WTC11 (cell line): ENCODE measurements around the gene KNDC1. TPM values are rescaled to one million over a fixed set of nuclear protein-coding genes. Genes with fewer than 3 reads are reported as not detected.

ENCODE experiments used
- ATAC-seq: fragments of 200-7000 bp; cut with Tn5 transposase; 2 replicates; pipeline ENCODE4 v1.10.0; 2021; ENCODE audit warnings: mild to moderate bottlenecking, moderate library complexity
- CTCF ChIA-PET: fragments of 300-600 bp; sonication (Branson Sonifier 250); formaldehyde crosslinking; loops from one replicate; lab custom pipeline; 2021; ENCODE audit warnings: antibody characterized with exemption; lab: Charles Lee
- POLR2A ChIA-PET: fragments of 350-600 bp; sonication (Branson Sonifier 250); formaldehyde crosslinking; loops from one replicate; lab custom pipeline; 2021; ENCODE audit warnings: antibody characterized with exemption; lab: Charles Lee
- DNase-seq: peaks from one replicate; pipeline ENCODE4 v3.0.0; 2021; ENCODE audit warnings: low spot score
- H3K27ac Mint-ChIP-seq: 2 replicates; pipeline ENCODE4 v1.8.0; 2021; ENCODE audit warnings: mixed read lengths
- H3K27me3 Mint-ChIP-seq: 2 replicates; pipeline ENCODE4 v1.8.0; 2021; ENCODE audit warnings: low read depth, mild to moderate bottlenecking, moderate library complexity, mixed read lengths
- H3K36me3 Mint-ChIP-seq: 2 replicates; pipeline ENCODE4 v1.8.0; 2021; ENCODE audit warnings: mixed read lengths
- H3K4me1 Mint-ChIP-seq: 2 replicates; pipeline ENCODE4 v1.8.0; 2022; ENCODE audit warnings: mixed read lengths
- H3K4me3 Mint-ChIP-seq: 2 replicates; pipeline ENCODE4 v1.8.0; 2021; ENCODE audit warnings: mild to moderate bottlenecking, moderate library complexity, mixed read lengths
- H3K9me3 Mint-ChIP-seq: 2 replicates; pipeline ENCODE4 v1.8.0; 2021; ENCODE audit warnings: mixed read lengths
- CBFB ChIP-seq: sonication (generic); formaldehyde crosslinking; IDR thresholded peaks from 2 replicates; pipeline ENCODE4 v1.8.1; 2022; ENCODE audit warnings: mild to moderate bottlenecking, low read depth, missing genetic modification reagents
- CREM ChIP-seq: sonication (generic); formaldehyde crosslinking; IDR thresholded peaks from 2 replicates; pipeline ENCODE4 v1.8.1; 2022; ENCODE audit warnings: mild to moderate bottlenecking, missing genetic modification reagents, moderate library complexity
- EMX1 ChIP-seq: fragments of 250-450 bp; sonication (Bioruptor Pico); IDR thresholded peaks from 2 replicates; pipeline ENCODE4 v1.8.0; 2021; ENCODE audit warnings: mild to moderate bottlenecking
- HMGXB4 ChIP-seq: sonication (generic); formaldehyde crosslinking; IDR thresholded peaks from 2 replicates; pipeline ENCODE4 v1.8.1; 2023; ENCODE audit warnings: mild to moderate bottlenecking, moderate library complexity, missing genetic modification reagents
- JUN ChIP-seq: sonication (generic); formaldehyde crosslinking; IDR thresholded peaks from 2 replicates; pipeline ENCODE4 v1.8.0; 2023; ENCODE audit warnings: mild to moderate bottlenecking, missing genetic modification reagents
- NFATC4 ChIP-seq: fragments of 250-450 bp; sonication (Bioruptor Pico); IDR thresholded peaks from 2 replicates; pipeline ENCODE4 v1.9.0; 2021; ENCODE audit warnings: mild to moderate bottlenecking
- NR2C2 ChIP-seq: sonication (generic); formaldehyde crosslinking; IDR thresholded peaks from 2 replicates; pipeline ENCODE4 v1.8.0; 2022; ENCODE audit warnings: mild to moderate bottlenecking, missing genetic modification reagents
- OVOL2 ChIP-seq: fragments of 250-450 bp; sonication (Bioruptor Pico); IDR thresholded peaks from 2 replicates; pipeline ENCODE4 v1.9.0; 2021; ENCODE audit warnings: mild to moderate bottlenecking, borderline replicate concordance
- PRRX2 ChIP-seq: fragments of 250-450 bp; sonication (Bioruptor Pico); IDR thresholded peaks from 2 replicates; pipeline ENCODE4 v1.8.0; 2021; ENCODE audit warnings: mild to moderate bottlenecking
- RELA ChIP-seq: sonication (generic); formaldehyde crosslinking; IDR thresholded peaks from 2 replicates; pipeline ENCODE4 v1.8.1; 2022; ENCODE audit warnings: missing genetic modification reagents, mild to moderate bottlenecking, borderline replicate concordance
- SOX15 ChIP-seq: fragments of 250-450 bp; sonication (Bioruptor Pico); IDR thresholded peaks from 2 replicates; pipeline ENCODE4 v1.9.0; 2021; ENCODE audit warnings: mild to moderate bottlenecking
- TP53 ChIP-seq: sonication (generic); formaldehyde crosslinking; IDR thresholded peaks from 2 replicates; pipeline ENCODE4 v1.8.1; 2023; ENCODE audit warnings: mild to moderate bottlenecking, missing genetic modification reagents
- ZNF232 ChIP-seq: sonication (generic); formaldehyde crosslinking; IDR thresholded peaks from 2 replicates; pipeline ENCODE4 v1.8.0; 2022; ENCODE audit warnings: mild to moderate bottlenecking, missing genetic modification reagents
- ZNF263 ChIP-seq: sonication (generic); formaldehyde crosslinking; IDR thresholded peaks from 2 replicates; pipeline ENCODE4 v1.8.1; 2022; ENCODE audit warnings: low read depth, mild to moderate bottlenecking, moderate library complexity, missing genetic modification reagents
- ZNF317 ChIP-seq: sonication (generic); formaldehyde crosslinking; IDR thresholded peaks from 2 replicates; pipeline ENCODE4 v1.8.1; 2023; ENCODE audit warnings: low read depth, mild to moderate bottlenecking, moderate library complexity, missing genetic modification reagents, borderline replicate concordance
- ZNF425 ChIP-seq: fragments of 250-450 bp; sonication (Bioruptor Pico); conservative IDR thresholded peaks from 2 replicates; pipeline ENCODE4 v1.9.0; 2021; ENCODE audit warnings: mild to moderate bottlenecking
- ZSCAN18 ChIP-seq: fragments of 250-450 bp; sonication (Bioruptor Pico); IDR thresholded peaks from 2 replicates; pipeline ENCODE4 v2.1.2; 2022; ENCODE audit warnings: mild to moderate bottlenecking, moderate library complexity
- total RNA-seq: library from RNA; stranded (reverse); gene quantifications from 3 replicates; pipeline ENCODE4 v1.2.3, GENCODE V29; 2021
- TF ChIP-seq, protein P1 (sequence below): sonication (generic); formaldehyde crosslinking; IDR thresholded peaks from 2 replicates; pipeline ENCODE4 v1.8.0; 2023; ENCODE audit warnings: missing genetic modification reagents, mild to moderate bottlenecking, borderline replicate concordance
- TF ChIP-seq, protein P2 (sequence below): sonication (generic); formaldehyde crosslinking; IDR thresholded peaks from 2 replicates; pipeline ENCODE4 v1.8.1; 2023; ENCODE audit warnings: mild to moderate bottlenecking, missing genetic modification reagents
- TF ChIP-seq, protein P3 (sequence below): sonication (generic); formaldehyde crosslinking; IDR thresholded peaks from 2 replicates; pipeline ENCODE4 v1.8.1; 2022; ENCODE audit warnings: missing genetic modification reagents, borderline replicate concordance

The KNDC1 gene
- total RNA-seq, 1 experiment from 2014 or later: 26.6 TPM

DNA sequence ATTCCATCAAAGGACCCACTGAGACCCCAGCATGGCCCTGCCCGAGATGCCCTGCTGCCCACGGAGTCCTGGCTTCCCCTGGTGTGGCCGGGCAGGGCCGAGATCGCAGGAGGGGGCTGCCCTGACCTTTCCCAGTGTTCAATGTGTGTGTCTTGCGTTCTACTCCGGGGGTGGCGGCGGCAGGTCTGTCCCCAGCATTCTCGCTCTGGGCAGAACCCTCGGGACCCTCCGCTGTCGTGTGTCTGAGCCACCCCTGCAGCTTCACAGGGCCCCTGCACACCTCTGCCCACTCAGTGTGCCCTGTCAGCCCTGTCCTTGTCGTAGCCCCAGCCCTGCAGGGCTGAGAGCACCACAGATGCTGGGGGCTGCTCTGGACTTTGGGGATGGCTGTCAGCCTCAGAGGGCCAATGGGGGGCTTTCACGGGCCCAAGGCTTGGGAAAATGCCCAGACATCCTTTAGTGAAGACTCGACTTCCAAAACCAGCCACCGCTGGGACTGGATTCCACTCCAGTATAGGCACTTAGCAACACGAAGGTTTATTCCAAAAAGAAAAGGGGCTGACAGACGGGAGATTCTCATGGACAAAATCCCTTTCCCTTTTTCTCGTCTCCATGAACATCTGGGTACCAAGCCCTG, 30.0 kb upstream of the KNDC1 start (continued):
- TF ChIP-seq PRRX2 (CRISPR knock-in tag) (no peak), NFATC4 (CRISPR knock-in tag) (no peak), TP53 (CRISPR knock-in tag) (no peak), JUN (CRISPR knock-in tag) (no peak)
- TF ChIP-seq, protein P1, sequence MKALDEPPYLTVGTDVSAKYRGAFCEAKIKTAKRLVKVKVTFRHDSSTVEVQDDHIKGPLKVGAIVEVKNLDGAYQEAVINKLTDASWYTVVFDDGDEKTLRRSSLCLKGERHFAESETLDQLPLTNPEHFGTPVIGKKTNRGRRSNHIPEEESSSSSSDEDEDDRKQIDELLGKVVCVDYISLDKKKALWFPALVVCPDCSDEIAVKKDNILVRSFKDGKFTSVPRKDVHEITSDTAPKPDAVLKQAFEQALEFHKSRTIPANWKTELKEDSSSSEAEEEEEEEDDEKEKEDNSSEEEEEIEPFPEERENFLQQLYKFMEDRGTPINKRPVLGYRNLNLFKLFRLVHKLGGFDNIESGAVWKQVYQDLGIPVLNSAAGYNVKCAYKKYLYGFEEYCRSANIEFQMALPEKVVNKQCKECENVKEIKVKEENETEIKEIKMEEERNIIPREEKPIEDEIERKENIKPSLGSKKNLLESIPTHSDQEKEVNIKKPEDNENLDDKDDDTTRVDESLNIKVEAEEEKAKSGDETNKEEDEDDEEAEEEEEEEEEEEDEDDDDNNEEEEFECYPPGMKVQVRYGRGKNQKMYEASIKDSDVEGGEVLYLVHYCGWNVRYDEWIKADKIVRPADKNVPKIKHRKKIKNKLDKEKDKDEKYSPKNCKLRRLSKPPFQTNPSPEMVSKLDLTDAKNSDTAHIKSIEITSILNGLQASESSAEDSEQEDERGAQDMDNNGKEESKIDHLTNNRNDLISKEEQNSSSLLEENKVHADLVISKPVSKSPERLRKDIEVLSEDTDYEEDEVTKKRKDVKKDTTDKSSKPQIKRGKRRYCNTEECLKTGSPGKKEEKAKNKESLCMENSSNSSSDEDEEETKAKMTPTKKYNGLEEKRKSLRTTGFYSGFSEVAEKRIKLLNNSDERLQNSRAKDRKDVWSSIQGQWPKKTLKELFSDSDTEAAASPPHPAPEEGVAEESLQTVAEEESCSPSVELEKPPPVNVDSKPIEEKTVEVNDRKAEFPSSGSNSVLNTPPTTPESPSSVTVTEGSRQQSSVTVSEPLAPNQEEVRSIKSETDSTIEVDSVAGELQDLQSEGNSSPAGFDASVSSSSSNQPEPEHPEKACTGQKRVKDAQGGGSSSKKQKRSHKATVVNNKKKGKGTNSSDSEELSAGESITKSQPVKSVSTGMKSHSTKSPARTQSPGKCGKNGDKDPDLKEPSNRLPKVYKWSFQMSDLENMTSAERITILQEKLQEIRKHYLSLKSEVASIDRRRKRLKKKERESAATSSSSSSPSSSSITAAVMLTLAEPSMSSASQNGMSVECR (CRISPR knock-in tag): no peak

DNA sequence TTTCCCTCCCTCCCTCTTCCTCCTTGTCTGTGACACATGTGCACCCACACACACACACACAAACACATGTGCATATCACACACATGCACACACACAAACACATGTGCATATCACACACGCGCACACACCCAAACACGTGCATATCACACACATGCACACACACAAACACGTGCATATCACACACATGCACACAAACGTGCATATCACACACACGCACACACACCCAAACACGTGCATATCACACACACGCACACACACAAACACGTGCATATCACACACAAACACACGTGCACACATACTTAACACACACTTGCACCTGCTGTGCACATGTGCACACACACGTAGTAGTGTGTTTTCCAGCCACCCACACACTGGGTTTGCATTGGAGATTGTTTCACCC, 29.4 kb upstream of the KNDC1 start:
- H3K4me3 Mint-ChIP-seq: no peak overlapping the region
- TF ChIP-seq SOX15 (CRISPR knock-in tag): no peak
- TF ChIP-seq NR2C2: no peak
- TF ChIP-seq, protein P2, sequence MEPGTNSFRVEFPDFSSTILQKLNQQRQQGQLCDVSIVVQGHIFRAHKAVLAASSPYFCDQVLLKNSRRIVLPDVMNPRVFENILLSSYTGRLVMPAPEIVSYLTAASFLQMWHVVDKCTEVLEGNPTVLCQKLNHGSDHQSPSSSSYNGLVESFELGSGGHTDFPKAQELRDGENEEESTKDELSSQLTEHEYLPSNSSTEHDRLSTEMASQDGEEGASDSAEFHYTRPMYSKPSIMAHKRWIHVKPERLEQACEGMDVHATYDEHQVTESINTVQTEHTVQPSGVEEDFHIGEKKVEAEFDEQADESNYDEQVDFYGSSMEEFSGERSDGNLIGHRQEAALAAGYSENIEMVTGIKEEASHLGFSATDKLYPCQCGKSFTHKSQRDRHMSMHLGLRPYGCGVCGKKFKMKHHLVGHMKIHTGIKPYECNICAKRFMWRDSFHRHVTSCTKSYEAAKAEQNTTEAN: no peak
- TF ChIP-seq EMX1: no peak
- TF ChIP-seq TP53 (CRISPR knock-in tag): no peak
- no peak for TF ChIP-seq OVOL2 (CRISPR knock-in tag)
- TF ChIP-seq ZNF263 (CRISPR knock-in tag): no peak
- TF ChIP-seq ZNF232 (CRISPR knock-in tag): no peak
- no peak for TF ChIP-seq RELA (CRISPR knock-in tag)
- TF ChIP-seq HMGXB4: no peak
- no peak for TF ChIP-seq CBFB (CRISPR knock-in tag)
- no peak for TF ChIP-seq ZNF317 (CRISPR knock-in tag)
- TF ChIP-seq, all 79 proteins: peak for 0
- H3K36me3 Mint-ChIP-seq: no peaks in the 10 kb centered on the region
- DNase-seq (no peak), ATAC-seq (no peak)
- ChIA-PET CTCF (no interaction called here), POLR2A (no interaction called here)
- H3K27ac Mint-ChIP-seq: no peak overlapping the region
- H3K4me1 Mint-ChIP-seq: no peaks in the 10 kb centered on the region
- H3K27me3 Mint-ChIP-seq: no peaks in the 10 kb centered on the region
- H3K9me3 Mint-ChIP-seq: no peaks in the 10 kb centered on the region

GRCh38 chr10:133131053-133131452, 29.0 kb upstream of the KNDC1 start:
- DNase-seq: no peak
- no peak overlapping the region for H3K4me3 Mint-ChIP-seq
- no peak overlapping the region; the same call in 1 of the 2 replicates for H3K27ac Mint-ChIP-seq
- ChIA-PET POLR2A (no interaction called here), CTCF (no interaction called here)
- no peak for ATAC-seq
- H3K9me3 Mint-ChIP-seq: no peaks in the 10 kb centered on the region
- H3K36me3 Mint-ChIP-seq: no peaks in the 10 kb centered on the region
- no peaks in the 10 kb centered on the region for H3K27me3 Mint-ChIP-seq
- no peaks in the 10 kb centered on the region for H3K4me1 Mint-ChIP-seq
- TF ChIP-seq HMGXB4: no peak
- TF ChIP-seq, protein P3, sequence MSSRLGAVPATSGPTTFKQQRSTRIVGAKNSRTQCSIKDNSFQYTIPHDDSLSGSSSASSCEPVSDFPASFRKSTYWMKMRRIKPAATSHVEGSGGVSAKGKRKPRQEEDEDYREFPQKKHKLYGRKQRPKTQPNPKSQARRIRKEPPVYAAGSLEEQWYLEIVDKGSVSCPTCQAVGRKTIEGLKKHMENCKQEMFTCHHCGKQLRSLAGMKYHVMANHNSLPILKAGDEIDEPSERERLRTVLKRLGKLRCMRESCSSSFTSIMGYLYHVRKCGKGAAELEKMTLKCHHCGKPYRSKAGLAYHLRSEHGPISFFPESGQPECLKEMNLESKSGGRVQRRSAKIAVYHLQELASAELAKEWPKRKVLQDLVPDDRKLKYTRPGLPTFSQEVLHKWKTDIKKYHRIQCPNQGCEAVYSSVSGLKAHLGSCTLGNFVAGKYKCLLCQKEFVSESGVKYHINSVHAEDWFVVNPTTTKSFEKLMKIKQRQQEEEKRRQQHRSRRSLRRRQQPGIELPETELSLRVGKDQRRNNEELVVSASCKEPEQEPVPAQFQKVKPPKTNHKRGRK (CRISPR knock-in tag): no peak
- TF ChIP-seq ZSCAN18: no peak
- TF ChIP-seq ZNF425: no peak
- no peak for TF ChIP-seq CREM (CRISPR knock-in tag)
